HG02610 (cell line): ENCODE results near the gene VCAN.
A peak's percentile ranks its signal among the peaks of the same experiment; 100 is the strongest.

Source experiments
- ATAC-seq: cut with Tn5 transposase; IDR thresholded peaks from one replicate; pipeline ENCODE4 v1.9.1; 2021; ENCODE audit warnings: mild to moderate bottlenecking, moderate library complexity; ENCODE audit not compliant: unreplicated experiment

Gene VCAN

GRCh38 chr5:83559118-83559785 lies 87.7 kb downstream of the VCAN start:
- no peak for ATAC-seq

GRCh38 chr5:83562071-83562606 lies 90.6 kb downstream of the VCAN start:
- no peak for ATAC-seq

GRCh38 chr5:83562791-83563557 lies 91.4 kb downstream of the VCAN start:
- no peak for ATAC-seq

DNA sequence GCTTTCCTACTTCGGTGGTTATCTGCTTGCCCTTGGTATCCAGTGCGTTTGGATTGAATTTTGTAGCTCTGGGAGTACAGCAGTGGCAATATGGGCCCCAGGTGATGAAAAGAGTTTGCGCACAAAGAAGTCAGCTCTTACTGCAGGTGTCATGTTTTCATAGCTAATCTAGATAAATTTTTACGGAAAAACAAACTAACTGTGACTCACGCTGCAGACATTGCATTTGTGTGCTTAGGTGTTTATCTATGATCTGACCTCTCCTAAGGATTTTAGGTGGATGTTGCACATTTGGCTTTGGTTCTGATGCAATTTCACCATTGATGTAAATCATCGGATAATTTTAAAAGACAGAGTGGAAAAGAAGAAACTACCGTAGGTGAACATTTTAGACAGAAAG lies 92.1 kb downstream of the VCAN start:
- ATAC-seq = no peak

GRCh38 chr5:83564069-83564749 lies 92.7 kb downstream of the VCAN start:
- ATAC-seq = no peak

DNA sequence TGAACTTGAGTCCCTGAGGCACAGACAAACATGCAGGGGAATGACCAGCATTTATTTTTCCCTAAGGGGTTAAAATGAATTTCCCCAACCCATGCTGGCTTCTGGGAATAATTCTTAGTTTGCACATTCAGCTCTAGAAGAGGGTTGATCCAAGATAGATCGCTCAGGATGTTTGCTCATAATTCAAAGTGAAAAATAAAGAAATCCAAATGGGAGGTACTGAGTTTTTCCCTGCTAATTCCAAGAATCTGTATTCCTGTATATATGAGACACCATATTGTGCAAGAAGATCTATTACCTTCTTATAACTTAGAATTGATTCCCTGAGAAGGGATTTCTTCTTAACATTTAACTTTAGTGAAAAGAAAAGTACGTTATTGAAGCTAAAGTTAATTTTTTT lies 96.2 kb downstream of the VCAN start:
- no peak for ATAC-seq

DNA sequence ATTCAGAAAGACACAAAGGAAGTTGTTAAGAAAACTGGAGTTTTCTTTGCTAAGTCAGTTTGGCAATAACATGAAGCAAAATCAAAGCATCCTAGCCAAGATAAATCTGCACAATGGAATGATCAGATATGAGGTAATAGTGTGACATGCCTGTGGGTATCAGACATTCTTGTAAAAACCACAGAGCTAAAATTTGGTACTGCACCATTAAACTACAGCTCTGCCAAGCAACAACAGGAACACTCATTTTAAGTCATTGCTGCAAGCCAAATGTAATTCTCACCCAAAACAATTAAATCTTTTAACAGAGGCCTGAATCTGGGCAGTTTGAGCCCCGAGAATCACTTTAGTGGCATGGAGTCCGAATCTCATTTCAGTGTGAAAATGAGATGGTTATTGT lies 96.6 kb downstream of the VCAN start:
- no peak for ATAC-seq

DNA sequence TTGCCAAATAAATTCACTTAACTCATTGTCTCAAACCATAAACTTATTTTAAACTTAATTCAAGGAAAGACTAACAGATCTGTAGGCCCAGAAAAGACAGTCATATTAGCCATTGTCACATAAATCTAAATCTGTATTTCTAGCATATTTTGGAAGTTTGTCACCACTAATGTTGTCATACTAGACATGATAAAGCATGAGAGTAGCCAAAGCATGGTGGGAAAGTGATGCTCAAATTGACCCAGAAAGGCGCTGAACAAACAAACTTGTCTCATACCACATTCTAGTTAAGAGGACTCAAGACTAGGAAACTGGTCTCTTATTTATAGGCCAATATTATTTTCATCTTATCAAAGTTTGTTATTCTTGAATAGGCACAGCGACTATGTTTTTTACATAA lies 99.4 kb downstream of the VCAN start:
- no peak for ATAC-seq

DNA sequence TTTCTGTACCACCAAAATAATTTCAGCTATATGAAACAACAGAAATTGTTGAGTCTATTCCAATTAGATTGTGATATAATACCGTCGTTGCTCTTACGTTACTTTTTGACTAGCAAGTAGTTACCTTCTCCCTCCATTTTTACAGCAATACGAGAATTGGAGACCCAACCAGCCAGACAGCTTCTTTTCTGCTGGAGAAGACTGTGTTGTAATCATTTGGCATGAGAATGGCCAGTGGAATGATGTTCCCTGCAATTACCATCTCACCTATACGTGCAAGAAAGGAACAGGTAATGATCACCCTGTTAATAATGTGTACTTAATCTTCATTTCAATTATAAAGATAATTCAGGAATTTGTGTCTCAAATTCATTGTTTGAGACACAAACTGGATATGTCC lies 100.7 kb downstream of the VCAN start:
- ATAC-seq = no peak

DNA sequence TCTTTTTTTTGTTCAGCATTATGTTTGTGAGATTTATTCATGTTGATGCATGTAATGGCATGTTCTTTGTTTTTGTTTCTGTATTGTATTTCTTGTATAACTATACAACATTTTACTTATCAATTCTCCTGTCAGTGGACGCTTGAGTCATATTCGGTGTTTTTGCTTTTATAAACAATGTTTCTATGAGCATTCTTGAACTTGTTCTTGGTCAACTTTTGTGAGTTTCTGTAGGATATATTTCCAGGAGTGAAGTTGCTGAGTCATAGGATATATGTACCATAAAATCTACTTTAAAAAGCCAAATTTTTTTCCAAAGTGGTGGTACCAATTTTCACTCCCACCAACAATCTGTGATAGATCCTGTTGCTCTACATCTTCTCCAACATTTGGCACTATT lies 104.8 kb downstream of the VCAN start:
- no peak for ATAC-seq

DNA sequence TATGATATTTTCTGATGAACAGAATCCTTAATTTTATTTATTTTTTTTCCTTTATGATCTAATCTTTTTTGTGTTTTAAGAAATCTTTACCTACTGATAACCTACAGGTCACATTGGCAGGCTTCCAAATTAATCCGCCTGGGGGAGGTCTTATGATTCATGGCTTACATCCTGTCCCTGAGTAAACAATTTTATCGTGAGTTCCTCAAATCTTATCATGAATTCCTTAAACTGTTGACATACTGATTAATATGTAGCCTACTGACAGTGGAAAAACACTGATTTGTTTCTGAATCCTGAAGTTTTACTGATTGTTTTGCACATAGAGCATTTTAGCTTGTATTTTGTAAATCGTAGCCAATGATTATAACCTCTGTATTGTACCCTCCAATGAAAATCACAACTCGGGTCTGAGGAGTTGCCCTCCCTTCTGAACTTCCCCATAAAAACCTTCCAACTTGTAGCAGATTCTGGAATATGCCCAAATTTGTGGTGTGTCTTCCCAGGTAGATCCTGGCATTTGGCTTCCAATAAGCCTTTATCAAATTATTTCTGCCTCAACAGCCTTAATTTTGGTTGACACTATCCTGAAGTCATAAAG lies 105.6 kb downstream of the VCAN start:
- ATAC-seq = no peak

DNA sequence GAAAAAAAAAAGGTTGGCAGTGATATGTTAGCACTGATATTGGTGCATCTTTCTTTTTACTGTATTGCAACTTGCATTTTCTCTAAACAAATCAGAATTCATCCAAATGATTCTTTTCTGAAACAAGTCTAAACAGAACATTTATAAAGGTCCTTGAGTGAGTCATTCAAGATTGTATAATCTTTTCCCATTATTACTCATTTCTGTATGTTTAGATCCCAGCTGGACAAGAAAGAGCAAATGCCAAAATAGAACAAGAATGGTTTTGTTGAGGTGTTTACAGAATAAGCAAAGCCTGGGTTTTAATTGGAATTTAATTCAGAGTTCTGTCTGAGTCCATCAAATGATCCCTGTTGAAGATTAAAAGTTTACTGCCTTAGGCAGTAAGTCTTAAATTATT lies 112.3 kb downstream of the VCAN start:
- no peak for ATAC-seq

DNA sequence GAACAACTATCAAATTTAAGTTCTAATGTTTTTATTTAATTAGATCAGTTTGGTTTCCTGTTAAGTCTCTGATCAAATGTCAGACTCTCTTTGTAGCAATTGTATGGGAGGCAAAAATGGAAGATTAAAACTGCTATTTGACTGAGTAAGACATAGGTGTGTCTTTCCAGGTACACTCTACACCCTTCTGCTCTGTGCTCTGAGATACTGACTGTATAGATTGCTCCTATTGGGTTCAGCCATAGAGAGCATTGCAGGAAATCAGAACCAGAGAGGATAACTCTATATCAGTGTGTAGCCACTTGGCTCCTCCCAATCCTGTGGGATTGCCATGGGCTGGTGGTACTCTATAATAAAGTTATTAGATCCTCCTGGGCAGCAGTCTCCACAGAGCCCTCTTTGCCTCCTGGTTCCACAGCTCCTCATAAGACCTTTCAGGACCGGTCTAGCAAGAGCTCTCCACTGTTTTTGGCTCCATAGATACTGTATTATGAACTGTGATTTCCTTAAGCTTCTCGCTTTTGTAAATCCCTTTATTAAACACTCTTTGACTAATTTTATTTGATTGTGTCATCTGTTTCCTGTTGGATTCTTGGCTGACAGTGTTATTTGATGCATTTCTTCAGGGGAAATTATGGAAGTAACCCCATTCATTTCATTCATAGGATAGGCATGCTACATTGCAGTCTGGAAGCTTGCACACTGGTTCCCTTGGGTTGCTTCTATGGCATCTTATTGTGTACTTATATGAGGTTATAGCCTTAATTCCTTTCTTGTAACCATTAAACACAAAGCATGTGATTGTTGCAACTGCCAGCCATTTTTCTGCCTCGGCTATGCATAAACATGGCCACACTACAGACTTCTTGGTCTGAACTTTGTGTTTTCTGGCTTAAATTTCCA lies 115.6 kb downstream of the VCAN start:
- ATAC-seq = no peak

DNA sequence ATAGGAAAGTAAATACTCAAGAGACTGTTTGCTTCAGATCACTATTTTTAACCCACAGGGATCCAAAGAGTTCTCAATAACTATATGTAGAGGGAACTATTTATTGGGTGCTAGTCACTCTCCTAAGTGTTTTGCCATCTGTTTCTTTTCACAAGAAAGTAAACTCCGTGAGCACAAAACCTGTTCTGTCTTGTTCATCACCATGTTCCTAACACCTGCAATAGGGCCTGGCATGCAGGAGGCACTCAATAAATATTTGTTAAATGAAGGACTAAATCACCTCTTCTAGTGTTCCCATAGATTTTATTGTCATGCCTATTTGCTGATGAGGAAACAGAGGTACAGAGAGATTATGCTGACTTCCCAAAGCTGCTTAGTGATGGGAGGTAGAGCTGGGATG lies 118.2 kb downstream of the VCAN start:
- ATAC-seq = no peak

- no peak for ATAC-seq
Measured at GRCh38 chr5:83590966-83591365, 119.4 kb downstream of the VCAN start.

- no peak for ATAC-seq
Measured at GRCh38 chr5:83595217-83595616, 123.7 kb downstream of the VCAN start.

DNA sequence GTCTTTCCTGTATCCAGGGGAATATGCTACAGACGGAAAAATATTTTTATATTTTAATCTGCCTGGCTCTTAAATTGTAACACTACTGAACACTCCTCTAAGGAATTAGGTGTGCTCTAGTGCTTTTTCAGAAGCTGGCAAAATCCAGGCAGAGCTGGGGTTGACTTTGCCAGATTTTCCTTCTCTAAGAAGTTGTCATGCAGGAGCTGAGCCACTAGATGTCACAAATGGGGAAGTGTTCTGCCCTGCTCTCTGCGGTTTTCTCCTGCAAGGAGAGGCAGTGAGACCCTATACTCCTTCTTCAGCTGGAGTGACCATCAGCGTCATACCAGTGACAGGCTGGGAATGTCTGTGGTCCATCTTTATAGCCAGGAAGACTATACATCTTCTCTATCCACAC lies 136.6 kb downstream of the VCAN start:
- ATAC-seq = peak; percentile 73

- no peak for ATAC-seq
Measured at GRCh38 chr5:83614841-83615240, 143.3 kb downstream of the VCAN start.

- ATAC-seq = no peak
Measured at GRCh38 chr5:83628360-83628759, 156.8 kb downstream of the VCAN start.
